ENCODE results near the gene CXCL12.

The CXCL12 gene

GRCh38 chr10:44362866-44363711, 21.8 kb downstream of the CXCL12 start:
- no peak for DNase-seq (ENCODE audit: low read depth)

DNA sequence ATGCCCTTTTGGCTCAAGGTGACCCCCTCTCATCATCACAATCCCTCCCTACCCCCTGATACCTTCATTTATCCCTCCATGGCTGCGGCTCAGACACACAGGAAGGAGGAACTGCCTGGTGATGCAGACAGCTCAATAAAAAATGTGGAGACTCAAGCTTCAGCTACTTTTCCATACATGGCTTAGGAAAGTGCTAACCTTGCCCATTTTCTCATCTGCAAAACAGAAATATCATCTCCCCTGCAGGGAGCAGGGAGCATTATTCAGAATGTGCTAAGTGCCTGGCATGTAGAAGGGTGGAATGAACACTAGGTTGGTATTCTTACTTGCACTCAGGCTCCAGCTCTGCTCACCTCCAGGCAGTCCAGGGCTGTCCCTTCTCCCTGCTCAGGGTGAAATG, 23.8 kb downstream of the CXCL12 start:
- no peak for DNase-seq (ENCODE audit: low read depth)

DNA sequence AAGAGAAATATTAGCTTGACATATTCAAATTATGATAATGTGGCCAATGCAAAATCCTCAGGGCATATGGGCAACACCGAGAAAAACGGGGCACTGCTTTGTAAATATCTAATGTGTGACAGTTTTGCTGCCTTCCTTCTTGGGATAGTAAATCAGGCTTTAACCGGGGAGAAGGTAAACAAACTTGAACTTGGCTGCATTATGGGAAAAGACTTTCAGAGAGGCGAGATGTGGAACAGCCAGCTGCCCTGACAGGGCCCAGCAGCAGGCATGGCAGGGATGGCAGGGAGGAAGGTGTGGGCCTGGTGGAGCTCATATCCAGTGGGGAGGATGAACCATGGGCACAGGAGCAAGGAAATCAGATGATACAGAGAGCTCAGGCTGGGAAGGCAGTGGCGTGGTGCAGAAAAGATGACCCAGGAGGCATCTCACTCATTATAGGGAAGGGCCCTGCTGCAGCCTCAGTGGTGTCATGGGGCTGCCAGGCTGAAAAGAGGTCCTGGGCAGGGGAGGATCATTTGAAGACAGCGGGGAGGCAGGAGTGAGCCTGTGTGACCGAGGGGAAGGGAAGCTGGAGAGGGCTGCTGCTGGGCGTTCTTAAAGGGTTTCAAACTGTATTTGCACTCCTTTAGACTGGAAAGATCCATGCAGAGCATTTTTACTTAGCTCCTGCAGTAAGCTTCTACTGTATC, 26.7 kb downstream of the CXCL12 start:
- no peak for DNase-seq (ENCODE audit: low read depth)

DNA sequence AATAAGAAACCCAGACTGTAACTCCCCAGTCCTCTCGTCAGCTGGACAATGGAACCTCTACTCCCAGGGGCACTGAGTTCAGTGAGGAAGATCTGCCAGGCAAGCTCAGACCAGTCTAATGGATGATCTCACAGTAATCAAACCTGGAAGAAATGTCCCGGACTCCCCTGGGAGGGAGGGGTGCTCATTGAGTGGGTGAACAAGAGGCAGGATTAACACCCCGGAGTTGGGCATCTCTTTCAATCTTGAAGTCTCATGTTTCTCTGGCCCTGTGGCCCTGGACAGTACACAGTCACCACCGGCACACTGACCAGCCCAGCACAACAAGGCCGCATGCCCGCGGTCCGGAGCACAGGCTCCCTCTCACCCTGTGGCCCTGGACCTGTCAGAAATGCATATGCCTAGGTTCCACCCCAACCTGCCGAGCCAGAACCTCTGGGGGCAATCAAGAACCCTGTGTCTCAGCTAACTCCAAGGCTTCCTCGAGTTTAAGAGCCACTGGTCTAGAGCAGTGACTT, 27.8 kb downstream of the CXCL12 start:
- no peak for DNase-seq (ENCODE audit: low read depth)

- no peak for DNase-seq (ENCODE audit: low read depth)
Measured at GRCh38 chr10:44356139-44357022, 28.5 kb downstream of the CXCL12 start.

GRCh38 chr10:44355630-44356029, 29.3 kb downstream of the CXCL12 start:
- DNase-seq (ENCODE audit: low read depth): no peak

GRCh38 chr10:44354771-44355170, 30.1 kb downstream of the CXCL12 start:
- no peak for DNase-seq (ENCODE audit: low read depth)

- no peak for DNase-seq (ENCODE audit: low read depth)
Measured at GRCh38 chr10:44353721-44354120, 31.2 kb downstream of the CXCL12 start.

- DNase-seq (ENCODE audit: low read depth): no peak
Measured at GRCh38 chr10:44353128-44353390, 31.8 kb downstream of the CXCL12 start.

- DNase-seq (ENCODE audit: low read depth): no peak
Measured at GRCh38 chr10:44352316-44353127, 32.4 kb downstream of the CXCL12 start.

DNA sequence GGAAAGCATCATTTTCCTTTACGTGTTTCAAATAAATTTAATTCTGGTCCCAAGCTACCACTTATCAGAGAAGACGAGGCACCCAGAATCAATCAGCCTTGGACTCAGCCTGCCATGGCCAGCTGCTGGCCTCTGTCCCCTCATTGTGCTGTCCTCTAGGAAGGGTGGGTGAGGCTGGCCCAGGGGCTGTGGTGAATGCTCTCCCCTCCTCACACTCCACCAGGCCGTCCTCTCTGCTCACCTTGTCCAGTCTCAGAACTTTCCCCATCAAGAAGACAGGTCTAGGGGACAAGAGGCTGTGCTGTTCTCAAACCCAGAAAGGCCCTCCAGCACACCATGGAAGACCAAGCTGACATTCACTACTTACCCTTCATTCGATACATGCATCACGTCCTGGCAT, 36.4 kb downstream of the CXCL12 start:
- DNase-seq (ENCODE audit: low read depth): no peak

DNA sequence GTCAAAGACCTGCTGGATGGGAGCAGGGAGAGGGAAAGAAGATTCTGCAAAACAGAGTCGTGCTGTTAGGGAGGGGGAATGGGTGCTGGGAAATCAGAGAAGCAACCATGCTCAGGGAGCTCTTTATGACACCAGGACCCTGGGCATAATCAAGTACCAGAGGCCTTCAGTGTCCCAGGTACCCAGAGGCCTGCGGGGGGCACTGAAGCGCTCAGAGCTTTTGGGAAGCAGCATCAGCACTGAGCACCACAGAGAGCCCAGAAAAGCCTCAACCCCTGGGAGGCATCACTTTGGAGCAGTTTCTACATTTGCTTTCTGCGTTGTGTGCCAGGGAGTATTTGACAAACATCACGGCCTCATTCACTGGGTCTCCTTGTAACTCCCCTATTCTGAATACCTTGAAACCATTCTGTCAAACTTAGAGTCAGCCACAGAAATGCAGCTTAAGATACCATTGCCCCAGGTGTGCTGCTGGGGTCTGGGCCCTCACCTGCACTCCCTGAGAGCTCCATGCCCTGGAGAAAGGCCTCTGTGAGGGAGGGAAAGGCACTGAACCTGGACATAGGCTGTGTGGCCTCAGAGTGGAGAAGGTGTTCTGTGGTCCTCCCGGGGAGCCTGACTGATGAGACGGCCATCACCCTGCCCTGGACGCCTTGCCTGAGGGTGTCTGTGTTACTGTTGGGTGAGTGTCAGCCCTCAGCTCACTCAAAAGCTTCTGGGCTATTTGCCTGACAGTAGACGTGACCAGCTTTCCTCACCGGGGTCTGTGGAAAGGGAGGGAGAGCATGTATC, 37.1 kb downstream of the CXCL12 start:
- DNase-seq (ENCODE audit: low read depth): no peak

DNA sequence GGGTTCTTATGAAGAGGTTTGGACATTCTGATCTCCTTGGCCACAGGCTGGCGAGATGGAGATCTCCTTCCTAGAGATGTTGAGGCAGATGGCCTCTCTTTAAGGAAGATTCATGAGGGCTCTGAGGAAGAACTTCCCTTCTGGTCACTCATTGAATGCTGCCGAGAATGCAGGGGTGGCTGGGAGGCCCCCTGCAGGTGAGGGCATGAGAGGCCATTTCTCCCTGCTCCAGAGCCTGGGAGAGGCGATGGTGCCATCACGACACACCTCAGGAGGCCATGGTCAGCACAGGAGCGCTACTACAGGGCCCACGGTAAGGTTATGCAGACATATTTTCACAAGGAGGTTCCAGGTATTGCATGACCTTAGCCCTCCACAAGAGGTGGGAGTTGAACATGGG, 40.2 kb downstream of the CXCL12 start:
- DNase-seq (ENCODE audit: low read depth): no peak

DNA sequence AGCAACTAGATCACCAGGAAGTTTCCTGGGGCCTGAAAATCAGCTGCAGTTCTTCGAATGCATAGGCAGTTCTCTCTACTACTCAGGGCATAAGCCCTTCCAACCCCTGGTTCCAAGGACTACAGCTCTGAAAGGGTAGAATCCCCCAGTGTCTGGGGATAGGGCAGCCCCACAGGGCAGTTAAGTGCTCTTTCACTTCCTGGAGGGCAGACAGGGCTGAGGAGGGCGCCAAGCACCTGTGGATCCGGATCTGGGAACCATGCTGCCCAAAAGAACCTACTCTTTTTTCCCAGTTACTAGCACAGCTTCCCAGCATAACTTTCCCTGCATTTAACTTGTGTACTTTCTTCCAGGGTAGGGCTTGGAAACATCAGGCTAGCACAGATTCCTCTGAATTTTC, 41.1 kb downstream of the CXCL12 start:
- DNase-seq (ENCODE audit: low read depth): no peak

DNA sequence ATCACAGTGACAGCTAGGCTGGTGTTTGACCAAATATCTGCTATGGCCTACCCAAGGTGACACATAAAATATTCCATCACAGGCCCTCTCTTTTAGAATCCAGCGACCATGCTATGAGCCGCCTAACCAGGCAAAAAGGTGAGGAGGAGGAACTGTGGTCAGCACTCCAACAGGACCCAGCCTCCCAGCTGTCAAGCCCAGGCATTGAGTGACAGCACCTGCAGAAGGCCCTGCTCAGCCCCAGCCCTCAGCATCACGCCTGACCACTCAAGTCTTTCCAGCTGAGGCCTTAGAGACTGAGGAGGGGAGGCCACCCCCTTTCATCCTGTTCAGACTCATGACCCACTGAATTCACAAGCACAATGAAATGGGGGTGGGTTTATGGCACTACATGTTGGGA, 43.0 kb downstream of the CXCL12 start:
- no peak for DNase-seq (ENCODE audit: low read depth)

DNA sequence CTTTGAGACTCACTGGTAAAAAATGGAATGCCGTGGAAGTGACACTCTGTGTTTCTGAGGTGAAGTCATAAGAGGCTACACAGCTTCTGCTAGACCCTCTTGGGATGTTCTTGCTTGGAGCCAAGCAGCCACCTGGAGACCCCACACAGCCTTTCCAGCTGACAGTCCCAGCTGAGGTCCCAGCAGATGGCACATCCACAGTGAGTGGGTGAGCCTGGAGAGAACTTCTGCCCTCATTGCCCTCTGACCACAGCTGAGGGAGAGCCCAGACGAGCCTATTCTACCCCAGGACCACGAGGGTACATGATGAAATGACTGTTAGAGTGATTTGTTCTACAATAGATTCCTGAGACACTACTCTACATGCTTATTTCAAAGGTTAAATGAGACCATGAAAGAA, 44.3 kb downstream of the CXCL12 start:
- no peak for DNase-seq (ENCODE audit: low read depth)

DNA sequence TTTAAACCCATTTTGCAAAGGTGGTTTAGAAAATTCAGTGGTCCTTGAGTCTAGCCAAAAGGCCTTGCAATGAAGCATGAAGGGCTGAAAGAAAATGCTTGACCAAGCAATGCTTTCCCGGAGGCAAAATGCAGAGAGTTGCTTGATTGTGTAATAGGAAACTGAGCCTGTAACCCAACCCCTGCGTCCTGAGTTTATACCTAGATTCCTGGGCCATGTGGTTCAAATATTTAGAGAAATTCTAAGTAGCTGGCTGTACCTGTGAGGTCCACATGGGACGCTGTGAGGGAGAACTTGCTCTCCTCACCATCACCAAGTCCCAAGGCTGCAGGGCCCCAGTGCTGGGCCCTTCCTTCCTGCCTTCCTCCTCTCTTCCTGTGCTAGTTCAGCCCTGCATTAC, 45.7 kb downstream of the CXCL12 start:
- no peak for DNase-seq (ENCODE audit: low read depth)

DNA sequence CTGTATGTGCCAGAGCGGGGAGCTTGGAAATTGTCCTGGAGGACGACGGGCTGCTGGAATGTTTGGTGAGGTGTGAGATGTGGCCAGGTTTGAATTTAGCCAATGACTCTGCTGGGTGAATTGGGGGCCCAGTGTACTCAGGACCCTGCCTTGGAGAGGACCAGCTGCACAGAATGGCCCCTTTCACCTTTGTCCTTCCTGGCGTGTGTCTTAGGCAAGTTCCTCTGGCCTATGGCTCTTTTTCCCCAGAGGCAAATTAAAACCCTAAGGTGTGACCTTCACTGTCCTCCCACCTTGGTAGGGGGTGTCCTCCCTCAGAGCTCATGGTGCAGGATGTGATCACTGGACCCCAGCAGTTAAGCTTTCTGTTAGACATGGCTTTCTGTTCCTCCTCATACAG, 47.8 kb downstream of the CXCL12 start:
- DNase-seq (ENCODE audit: low read depth): no peak

DNA sequence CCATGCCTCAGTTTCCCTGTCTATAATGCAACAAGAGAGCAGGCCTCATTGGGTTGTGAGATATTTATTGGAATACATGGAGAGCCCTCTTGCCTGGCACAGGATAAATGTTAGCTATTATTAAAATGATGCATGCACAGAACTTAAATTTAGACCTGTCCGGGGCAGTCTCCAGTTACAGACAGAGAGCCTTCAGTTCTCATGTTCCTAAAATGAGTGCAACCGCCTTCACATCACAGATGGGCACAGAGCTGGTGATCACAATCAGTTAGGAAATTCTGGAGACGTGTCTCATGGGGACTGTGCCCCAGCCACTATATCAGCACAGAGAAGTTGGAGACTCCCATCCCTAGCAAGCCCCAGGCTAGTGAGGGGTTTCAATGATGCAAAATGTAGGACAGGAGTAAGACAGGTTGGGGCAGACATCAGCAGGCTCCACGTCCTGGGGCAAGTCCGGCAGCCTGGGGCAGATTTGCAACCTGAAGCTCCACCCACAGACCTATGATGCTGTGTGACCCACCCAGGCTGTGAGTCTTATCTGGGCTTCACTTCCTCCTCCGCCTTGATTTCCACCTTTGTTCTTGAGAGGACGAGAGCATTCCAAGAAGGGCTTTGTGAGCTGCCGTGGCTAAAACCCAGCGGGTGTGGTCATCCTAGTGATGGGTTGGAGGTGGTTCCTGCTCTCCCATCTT, 49.4 kb downstream of the CXCL12 start:
- no peak for DNase-seq (ENCODE audit: low read depth)

DNA sequence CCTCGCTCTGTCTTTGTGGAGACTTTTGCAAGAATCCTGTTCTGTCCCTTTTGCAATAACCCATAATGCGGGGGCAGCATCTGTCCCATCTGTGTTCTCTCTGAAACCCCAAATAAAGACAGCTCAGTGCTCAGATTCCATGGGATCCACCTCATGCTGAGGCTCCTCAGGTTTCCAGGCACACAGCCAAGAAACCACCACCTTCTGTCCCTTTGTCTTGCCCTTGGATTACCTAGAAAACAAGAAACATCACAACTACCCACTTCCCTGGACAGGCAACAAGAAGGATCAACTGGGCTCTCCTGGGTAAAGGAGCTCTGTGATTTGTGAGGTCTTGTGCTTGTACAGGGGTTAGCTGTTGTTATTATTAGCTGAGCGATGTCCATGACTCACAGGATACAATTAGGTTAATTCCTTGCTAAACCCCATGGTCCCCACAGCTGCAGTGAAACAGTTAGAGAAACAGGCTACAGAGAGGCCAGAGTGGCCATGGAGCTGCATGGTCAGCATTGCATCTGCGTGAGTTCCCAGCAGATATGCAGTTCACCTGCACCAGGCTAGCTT, 50.2 kb downstream of the CXCL12 start:
- no peak for DNase-seq (ENCODE audit: low read depth)

All from stimulated activated CD4-positive, alpha-beta T cell treated with anti-CD3 and anti-CD28 coated beads, Interleukin-2, amount 100 ng/mL, for 4 hours (primary cell).